ENCODE results near the gene PRPS2.

PRPS2 gene

DNA sequence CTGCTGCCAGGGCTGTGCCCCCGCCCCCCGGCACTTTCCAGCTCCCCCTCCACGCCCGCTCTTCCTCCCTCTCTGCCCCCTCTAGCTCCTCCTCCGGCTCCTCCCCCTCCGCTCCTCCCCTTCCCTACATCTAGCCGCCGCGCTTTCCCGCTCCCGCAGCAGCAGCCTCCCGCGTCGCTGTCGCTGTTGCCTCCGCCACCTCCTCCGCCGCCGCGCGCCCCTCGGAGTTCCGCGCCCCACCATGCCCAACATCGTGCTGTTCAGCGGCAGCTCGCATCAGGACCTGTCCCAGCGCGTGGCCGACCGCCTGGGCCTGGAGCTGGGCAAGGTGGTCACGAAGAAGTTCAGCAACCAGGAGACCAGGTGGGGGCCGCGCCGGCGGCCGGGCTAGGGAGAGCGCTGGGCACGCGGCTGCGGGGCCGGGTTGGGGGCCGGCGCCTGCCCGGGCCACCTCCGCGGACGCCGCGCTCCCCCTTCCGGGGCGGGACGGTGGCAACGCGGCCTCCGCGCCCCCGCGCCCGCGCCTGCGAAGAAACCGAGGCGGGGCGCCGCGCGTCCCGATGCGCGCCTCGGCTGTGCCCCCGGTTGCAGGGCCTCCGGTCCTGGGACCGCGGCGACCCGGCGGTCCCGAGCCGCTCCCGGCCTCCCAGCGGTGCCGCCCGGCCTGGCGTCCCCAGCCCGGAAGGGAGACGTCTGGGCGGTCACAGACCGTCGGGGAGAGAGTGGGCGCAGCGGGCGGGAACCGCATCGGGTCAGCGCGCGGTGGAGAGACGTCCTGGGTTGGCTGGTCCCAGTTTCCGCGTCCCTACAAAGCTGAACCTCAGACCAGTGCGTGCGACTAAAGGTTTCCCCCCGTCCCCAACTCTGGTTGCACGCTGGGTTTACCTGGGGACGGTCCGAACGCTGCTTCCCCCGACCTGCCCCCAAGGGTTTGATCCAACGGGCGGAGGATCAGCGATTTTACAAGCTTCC lies at the start of gene PRPS2:
TSS of gene PRPS2 (plus strand) at position 156 of the 972 bp plus-strand sequence. CDS start at position 242, 86 bp downstream.
- peak; percentile 48 for DNase-seq (ENCODE audit: low read depth)

- no peak for DNase-seq (ENCODE audit: low read depth)
Measured at GRCh38 chrX:12741416-12741815, 49.8 kb upstream of the PRPS2 start.

DNA sequence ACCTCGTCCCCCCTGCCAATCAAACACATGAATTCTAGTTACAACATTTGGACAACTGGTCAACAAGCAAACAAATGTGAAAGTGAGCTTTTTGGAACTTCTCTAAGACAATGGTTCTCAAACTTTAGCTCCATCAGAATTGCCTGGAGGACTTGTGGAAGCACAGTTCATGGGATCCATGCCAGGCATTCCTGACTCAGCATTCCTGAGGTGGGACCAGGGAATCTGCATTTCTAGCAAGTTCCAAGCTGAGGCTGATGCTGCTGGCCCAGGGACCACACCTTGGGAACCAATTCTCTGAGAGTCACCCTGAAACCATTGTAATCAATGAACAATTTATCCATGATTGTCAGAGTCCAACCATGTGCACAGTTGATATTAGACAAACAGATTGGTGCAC lies 43.8 kb upstream of the PRPS2 start:
- no peak for DNase-seq (ENCODE audit: low read depth)

DNA sequence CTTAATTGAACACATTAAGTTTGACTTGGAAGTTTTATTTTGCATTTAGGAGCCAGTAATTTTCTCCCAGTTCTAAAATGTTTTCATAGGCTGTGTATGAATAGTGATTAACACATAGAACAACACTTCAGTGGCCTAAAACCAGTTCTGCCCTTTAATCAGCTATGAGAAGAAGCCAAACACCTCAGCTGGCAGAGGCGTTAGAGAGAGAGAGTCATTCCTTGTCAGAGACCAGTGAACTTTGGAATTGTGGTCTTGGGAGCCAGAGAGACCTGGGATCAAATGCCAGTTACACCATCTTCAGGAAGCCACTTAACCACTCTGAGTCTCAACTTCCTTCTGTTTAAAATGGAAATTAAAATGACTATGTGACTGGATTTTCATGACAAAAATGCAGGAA lies 39.3 kb upstream of the PRPS2 start:
- no peak for DNase-seq (ENCODE audit: low read depth)

DNA sequence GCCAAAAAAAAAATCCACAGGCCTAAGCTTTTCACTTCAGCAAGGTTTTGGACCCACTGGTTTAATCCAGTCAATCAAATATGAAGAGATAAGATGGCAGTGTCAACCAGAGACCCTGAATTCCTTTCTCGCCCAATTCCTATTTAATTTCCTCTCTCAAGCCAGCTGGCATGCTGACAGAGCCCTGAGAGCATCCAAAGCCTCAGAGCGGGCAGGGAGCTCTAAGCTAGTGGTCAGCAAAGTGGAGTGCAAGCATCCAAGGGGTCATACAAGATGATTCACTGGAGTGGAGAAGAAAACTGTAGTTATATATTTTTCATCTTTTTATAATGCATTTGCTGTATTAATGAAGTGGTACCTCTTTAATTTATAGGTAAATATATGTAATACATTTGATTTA lies 37.8 kb upstream of the PRPS2 start:
- DNase-seq (ENCODE audit: low read depth), result no peak

DNA sequence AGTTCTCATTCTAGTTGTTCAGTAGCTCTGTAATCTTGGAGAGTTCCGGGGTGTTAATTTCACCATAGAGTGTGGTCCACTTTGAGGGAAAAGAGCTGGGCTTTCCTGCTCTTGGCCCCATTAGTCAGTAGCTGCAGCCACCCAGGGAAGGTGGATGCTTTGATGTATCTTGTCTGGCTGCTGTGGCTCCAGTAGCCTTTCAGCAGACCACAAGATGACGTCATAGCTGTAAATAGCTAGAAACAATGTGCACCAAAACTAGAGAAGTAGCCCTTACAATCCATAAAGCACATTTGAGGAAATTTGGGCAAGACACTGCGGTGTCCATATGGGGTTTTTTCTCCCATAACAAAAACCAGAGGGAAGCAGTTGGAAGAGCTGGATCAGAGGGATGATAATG lies 32.9 kb upstream of the PRPS2 start:
- DNase-seq (ENCODE audit: low read depth), result no peak

- no peak for DNase-seq (ENCODE audit: low read depth)
Measured at GRCh38 chrX:12767856-12768255, 23.4 kb upstream of the PRPS2 start.

DNA sequence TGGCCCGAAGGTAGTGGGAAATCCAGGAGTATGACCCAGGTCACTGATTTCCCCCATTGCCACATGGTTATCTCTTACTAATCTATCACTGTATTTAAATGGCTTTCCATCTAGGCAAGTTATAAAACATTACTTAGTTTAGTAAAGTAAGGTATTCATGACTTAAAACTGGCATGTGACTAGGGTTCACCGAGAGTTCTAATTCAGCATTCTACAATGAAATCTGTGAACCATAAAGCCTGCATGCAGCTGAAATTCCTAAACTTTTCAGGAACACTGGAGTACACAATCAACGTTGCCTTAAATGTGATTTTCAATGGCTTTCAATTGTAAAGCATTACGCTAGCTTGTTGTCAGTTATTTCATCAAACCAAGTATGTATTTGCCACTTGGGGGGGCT lies 22.7 kb upstream of the PRPS2 start:
- DNase-seq (ENCODE audit: low read depth), result no peak

GRCh38 chrX:12770440-12770839 lies 20.8 kb upstream of the PRPS2 start:
- DNase-seq (ENCODE audit: low read depth), result no peak

DNA sequence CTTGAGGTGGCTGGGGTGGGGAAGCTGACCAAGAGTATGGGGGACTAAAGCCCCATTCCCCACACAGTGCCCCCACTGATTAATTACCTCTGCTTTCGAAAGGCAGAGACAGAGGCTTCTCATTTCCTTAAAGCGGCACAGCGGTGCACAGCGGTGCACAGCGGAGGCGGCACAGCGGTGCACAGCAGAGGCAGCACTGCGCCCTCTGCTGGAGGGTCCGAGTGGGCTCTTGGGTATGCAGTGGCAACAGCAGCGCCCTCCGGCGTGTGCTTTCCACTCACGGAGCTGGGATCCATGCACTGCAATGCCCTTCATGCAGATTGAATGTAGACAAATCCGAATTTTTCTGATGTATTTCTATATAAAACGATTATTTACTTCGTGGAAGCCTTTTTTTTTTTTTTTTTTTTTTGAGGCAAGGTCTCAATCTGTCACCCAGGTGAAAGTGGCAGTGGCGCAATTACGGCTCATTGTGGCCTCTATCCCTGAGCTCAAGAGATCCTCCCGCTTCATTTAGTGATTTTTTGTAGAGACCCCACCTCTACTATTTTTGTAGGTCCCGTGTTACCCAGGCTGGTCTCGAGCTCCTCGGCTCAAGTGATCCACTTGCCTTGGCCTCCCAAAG lies 19.7 kb upstream of the PRPS2 start:
- peak; percentile 34 for DNase-seq (ENCODE audit: low read depth)

DNA sequence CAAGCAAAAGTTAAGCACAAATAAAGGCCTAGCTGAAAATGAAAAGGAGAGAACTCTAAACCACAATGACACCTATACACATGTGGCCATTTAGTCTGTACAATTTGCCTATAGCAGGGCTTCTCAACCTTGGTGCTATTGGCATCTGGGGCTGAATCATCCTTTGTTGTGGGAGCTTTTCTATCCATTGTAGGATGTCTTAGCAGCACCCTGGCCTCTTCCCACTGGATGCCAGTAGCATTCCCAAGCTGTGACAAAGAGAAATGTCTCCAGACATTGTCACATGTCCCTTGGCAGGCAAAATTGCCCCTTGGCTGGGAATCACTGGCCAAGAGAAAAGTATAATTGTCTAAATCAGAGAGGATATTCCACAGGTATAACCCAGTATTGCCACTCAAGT lies 13.5 kb upstream of the PRPS2 start:
- no peak for DNase-seq (ENCODE audit: low read depth)

- no peak for DNase-seq (ENCODE audit: low read depth)
Measured at GRCh38 chrX:12779534-12779933, 11.7 kb upstream of the PRPS2 start.

DNA sequence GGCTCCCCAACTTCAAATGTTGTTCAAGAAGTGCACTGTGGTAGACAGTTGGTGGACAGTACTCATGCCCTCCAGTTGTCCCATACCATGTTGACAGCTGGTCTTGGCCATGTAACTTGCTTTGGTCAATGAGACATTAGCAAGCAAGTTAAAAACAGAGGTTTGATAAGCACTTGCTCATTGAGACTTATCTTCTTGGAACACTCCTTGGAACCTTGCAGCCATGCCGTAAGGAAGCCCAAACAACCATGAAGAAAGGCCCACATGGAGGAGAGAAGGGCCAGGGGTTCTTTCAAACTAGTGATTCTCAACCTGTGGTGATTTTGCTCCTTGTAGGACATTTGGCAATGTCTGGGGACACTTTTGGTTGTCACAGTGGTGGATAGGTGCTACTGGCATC lies 2.6 kb upstream of the PRPS2 start:
- no peak for DNase-seq (ENCODE audit: low read depth)

GRCh38 chrX:12789976-12790375 lies 1.2 kb upstream of the PRPS2 start:
- DNase-seq (ENCODE audit: low read depth), result no peak

DNA sequence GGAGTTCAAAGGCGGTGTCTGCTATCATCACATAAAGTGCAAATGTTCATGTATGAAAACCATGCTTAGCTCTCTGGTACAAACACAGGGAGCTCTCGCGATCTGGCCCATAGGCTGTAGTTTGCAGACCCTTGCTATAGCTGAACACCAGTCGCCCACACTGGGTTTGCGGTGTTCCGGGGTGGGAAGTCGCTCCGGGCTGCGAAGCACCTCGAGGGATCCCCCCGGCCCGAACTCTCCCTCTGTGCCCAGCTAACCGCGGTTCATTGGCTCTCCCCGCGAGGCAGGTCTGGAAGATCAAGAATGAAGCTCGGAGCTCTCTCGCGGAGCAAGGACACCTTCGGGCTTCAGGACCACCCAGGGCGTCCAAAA lies 341 bp upstream of the PRPS2 start:
- no peak for DNase-seq (ENCODE audit: low read depth)

DNA sequence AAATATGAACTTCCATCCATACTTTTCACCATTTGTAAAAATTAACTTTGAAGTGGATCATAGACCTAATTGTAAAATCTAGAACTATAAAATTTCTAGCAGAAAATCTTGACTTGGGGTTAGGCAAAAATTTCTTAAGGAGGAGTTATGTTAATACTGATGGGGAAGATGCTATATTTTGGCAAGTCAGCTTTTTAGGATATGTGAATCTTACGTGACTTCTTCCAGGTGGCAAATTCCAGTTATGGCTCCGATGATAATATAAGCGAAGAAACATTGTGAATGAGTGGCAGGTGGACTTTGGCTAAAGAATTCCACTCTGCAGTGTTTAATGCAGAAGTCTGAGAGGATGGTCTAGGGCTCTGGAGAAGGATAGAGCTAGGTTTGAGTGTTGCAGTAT lies 1.5 kb downstream of the PRPS2 start:
- DNase-seq (ENCODE audit: low read depth), result no peak

GRCh38 chrX:12794654-12795053 lies 3.4 kb downstream of the PRPS2 start:
- no peak for DNase-seq (ENCODE audit: low read depth)

DNA sequence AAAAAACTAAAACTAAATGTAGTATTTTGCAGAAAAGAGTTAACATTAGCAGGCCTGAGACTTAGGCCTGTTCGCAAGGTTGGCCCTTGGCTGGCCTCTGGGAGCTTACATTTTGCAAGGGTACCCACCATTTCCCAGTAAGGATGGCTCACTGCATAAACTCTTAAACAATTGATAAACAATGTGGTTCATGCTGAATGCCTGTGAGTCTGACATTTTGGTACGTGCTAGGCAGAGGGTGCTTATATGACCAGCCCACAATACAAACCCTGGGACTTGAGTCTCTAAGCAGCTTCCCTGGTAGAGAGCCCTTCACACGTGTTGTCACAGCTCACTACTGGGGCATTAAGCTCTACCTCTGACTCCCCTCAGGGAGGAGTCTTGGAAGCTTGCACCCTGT lies 7.4 kb downstream of the PRPS2 start:
- no peak for DNase-seq (ENCODE audit: low read depth)

GRCh38 chrX:12799118-12799517 lies 7.9 kb downstream of the PRPS2 start:
- no peak for DNase-seq (ENCODE audit: low read depth)

DNA sequence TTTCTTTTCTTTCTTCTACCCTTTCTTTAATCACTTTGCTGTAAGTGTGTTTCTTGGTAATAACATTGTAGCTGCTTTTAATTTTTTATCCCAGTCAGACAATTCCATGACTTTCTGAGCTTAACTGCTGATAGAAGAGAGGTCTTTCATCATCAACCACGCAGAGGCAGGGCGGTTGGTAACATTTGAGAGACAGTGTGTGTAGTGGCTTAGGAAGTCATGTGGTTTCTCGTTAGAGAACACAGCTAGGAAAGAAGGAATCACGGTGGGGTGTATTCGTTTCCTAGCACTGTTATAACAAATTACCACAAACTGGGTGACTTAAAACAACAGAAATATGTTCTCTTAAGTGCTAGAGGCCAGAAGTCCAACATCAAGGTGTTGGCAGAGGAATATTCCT lies 11.5 kb downstream of the PRPS2 start:
- DNase-seq (ENCODE audit: low read depth), result no peak

DNA sequence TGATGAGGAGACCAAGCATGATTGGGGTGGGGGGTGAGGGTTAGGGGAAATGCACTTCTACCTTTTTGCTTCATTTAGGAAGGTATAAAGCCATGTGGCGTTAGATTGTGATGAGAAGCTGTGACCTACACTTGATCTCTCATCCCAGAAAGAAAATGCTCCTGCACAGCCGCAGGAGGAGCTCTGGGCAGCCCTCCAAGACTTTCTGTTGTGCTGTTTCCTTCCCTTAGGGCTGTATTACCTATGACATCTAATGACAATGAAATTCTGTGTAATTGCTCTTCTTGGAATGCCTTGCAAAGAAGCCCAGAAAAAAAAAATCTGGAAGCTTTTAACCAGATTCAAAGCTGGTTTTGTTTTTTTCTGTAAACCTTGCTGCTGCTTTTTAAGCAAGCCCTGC lies 13.4 kb downstream of the PRPS2 start:
- DNase-seq (ENCODE audit: low read depth), result no peak

DNA sequence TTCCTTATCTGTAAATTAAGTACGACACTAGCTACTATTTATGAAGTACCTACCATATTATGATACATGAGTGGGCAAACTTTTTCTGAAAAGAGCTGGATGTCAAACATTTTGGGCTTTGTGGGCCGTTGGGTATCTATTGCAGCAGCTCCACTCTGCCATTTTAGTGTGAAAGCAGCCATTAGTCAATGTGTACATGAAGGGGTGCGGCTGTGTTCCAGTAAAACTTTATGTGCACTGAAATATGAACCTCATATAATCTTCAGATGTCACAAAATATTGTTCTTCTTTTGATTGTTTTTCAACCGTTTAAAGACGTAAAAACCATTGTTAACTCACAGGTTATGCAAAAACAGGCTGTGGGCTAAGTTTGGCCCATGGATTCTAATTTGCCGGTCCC lies 14.1 kb downstream of the PRPS2 start:
- DNase-seq (ENCODE audit: low read depth), result no peak

DNA sequence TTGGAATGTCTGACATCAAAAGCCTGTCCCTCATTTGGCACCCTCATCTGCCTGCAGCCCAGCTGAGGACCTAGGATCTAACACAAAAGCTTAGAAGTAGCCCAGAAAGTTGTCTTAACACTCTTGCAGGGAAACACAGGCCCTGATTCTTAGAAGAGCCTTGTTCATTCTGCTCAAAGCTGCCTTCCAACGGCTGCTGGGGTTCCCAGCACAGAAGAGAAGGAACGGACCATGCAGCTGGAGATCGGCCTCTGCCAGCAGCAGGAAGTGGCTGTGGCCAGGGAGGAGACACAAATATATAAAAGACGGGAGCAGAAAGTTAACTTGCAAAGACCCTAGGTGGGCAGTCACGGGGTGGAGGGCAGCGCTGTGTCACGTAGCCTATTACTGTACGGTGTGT lies 20.4 kb downstream of the PRPS2 start:
- no peak for DNase-seq (ENCODE audit: low read depth)

DNA sequence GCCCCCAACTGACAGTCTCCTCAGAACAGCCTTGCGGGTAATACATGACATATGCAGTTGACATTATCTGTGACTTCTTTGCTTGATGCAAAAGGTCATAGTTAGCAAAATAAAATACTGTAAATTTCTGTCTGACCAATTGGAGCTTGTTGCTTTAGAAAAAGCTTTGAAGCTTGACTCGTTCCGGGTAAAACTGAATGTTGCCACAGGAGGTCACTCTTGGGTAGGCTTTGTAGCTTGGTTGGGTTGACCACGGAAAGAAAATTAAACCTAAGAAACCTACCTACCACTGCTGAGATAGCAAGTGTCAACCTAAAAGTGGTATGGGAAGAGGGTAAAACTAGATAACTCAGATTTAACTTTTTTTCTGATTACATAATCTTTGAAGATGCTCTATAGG lies 23.2 kb downstream of the PRPS2 start:
- DNase-seq (ENCODE audit: low read depth), result peak; percentile 11
